MM.1S (cell line): ENCODE measurements around the gene PIP4K2A.

Experiments
- DNase-seq: peaks from one replicate; pipeline ENCODE4 v3.0.0-alpha.2; 2015
- H2AFZ ChIP-seq: fragments of 300-600 bp; sonication (generic); 2 replicates; pipeline ENCODE4 v1.6.0; 2016; ENCODE audit warnings: antibody characterized with exemption, low read length
- H3F3A ChIP-seq: fragments of 300-600 bp; sonication (generic); 2 replicates; pipeline ENCODE4 v1.6.1; 2016; ENCODE audit warnings: mild to moderate bottlenecking, antibody characterized with exemption, low read length, moderate library complexity, mixed read lengths; ENCODE audit not compliant: insufficient read depth
- H3K27ac ChIP-seq: fragments of 300-600 bp; sonication (generic); 2 replicates; pipeline ENCODE4 v1.5.1; 2016; ENCODE audit warnings: mild to moderate bottlenecking, low read length
- H3K27me3 ChIP-seq: fragments of 300-600 bp; sonication (generic); replicated peaks from 2 replicates; pipeline ENCODE4 v1.6.0; 2016; ENCODE audit warnings: low read length; ENCODE audit not compliant: insufficient read depth
- H3K36me3 ChIP-seq: fragments of 300-600 bp; sonication (generic); replicated peaks from 2 replicates; pipeline ENCODE4 v1.6.1; 2016; ENCODE audit warnings: mild to moderate bottlenecking, low read length, mixed read lengths; ENCODE audit not compliant: insufficient read depth
- H3K4me1 ChIP-seq: fragments of 300-600 bp; sonication (generic); 2 replicates; pipeline ENCODE4 v1.6.1; 2016; ENCODE audit warnings: low read length, mixed read lengths
- H3K4me2 ChIP-seq: fragments of 300-600 bp; sonication (generic); 2 replicates; pipeline ENCODE4 v1.6.0; 2016; ENCODE audit warnings: low read depth, low read length
- H3K4me3 ChIP-seq: fragments of 300-600 bp; sonication (generic); 2 replicates; pipeline ENCODE4 v1.5.1; 2016; ENCODE audit warnings: low read length, mixed read lengths
- H3K79me2 ChIP-seq: fragments of 300-600 bp; sonication (generic); 2 replicates; pipeline ENCODE4 v1.6.1; 2016; ENCODE audit warnings: mixed run types, low read length, mixed read lengths
- H3K9ac ChIP-seq: fragments of 300-600 bp; sonication (generic); 2 replicates; pipeline ENCODE4 v1.6.1; 2016; ENCODE audit warnings: low read length, mixed read lengths
- H3K9me2 ChIP-seq: fragments of 300-600 bp; sonication (generic); replicated peaks from 2 replicates; pipeline ENCODE4 v1.6.1; 2016; ENCODE audit warnings: mild to moderate bottlenecking, low read length, mixed read lengths; ENCODE audit not compliant: insufficient read depth
- H3K9me3 ChIP-seq: fragments of 300-600 bp; sonication (generic); replicated peaks from 2 replicates; pipeline ENCODE4 v1.6.1; 2016; ENCODE audit warnings: mild to moderate bottlenecking, low read length, mixed read lengths; ENCODE audit not compliant: insufficient read depth
- H4K20me1 ChIP-seq: fragments of 300-600 bp; sonication (generic); 2 replicates; pipeline ENCODE4 v1.6.1; 2016; ENCODE audit warnings: mild to moderate bottlenecking, low read length, moderate library complexity, mixed read lengths; ENCODE audit not compliant: insufficient read depth
- EZH2 ChIP-seq: fragments of 300-600 bp; sonication (generic); optimal IDR thresholded peaks from 2 replicates; pipeline ENCODE3; 2017; ENCODE audit warnings: low read depth, mild to moderate bottlenecking, antibody characterized with exemption, low read length, mixed read lengths
- EZH2phosphoT487 ChIP-seq: fragments of 300-600 bp; sonication (generic); IDR thresholded peaks from 2 replicates; pipeline ENCODE4 v1.6.1; 2018; ENCODE audit warnings: antibody characterized with exemption, low read length
- TF ChIP-seq, protein P1 (sequence below): fragments of 300-600 bp; sonication (generic); IDR thresholded peaks from 2 replicates; pipeline ENCODE4 v1.5.1; 2016; ENCODE audit warnings: antibody characterized with exemption, low read length, mixed read lengths

The PIP4K2A gene

DNA sequence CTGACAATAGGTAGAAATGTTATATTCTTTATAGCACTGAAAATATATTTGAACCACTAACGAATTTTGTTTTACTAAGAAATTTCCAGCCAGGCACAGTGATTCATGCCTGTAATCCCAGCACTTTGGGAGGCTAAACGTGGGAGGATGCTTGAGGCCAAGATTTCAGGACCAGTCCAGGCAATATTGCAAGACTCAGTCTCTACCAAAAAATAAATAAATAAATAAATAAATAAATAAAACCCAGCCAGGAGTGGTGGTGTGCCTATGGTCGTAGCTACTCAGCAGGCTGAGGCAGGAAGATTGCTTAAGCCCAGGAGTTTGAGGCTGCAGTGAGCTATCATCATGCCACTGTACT, 39.8 kb downstream of the PIP4K2A start:
- H3K27ac ChIP-seq: no peak overlapping the region
- no peaks in the 10 kb centered on the region for H3K36me3 ChIP-seq
- TF ChIP-seq EZH2phosphoT487 (no peak), EZH2 (no peak)
- TF ChIP-seq, protein P1, sequence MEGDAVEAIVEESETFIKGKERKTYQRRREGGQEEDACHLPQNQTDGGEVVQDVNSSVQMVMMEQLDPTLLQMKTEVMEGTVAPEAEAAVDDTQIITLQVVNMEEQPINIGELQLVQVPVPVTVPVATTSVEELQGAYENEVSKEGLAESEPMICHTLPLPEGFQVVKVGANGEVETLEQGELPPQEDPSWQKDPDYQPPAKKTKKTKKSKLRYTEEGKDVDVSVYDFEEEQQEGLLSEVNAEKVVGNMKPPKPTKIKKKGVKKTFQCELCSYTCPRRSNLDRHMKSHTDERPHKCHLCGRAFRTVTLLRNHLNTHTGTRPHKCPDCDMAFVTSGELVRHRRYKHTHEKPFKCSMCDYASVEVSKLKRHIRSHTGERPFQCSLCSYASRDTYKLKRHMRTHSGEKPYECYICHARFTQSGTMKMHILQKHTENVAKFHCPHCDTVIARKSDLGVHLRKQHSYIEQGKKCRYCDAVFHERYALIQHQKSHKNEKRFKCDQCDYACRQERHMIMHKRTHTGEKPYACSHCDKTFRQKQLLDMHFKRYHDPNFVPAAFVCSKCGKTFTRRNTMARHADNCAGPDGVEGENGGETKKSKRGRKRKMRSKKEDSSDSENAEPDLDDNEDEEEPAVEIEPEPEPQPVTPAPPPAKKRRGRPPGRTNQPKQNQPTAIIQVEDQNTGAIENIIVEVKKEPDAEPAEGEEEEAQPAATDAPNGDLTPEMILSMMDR: no peak
- 0 out of 2 replicates have a peak, but pooled peaks cover 2% of the 10 kb centered on the region for H3K4me1 ChIP-seq
- no peak overlapping the region for H3K9ac ChIP-seq
- H3F3A ChIP-seq: no peaks in the 10 kb centered on the region
- H3K9me3 ChIP-seq: no peaks in the 10 kb centered on the region
- no peaks in the 10 kb centered on the region for H4K20me1 ChIP-seq
- H3K27me3 ChIP-seq: no peaks in the 10 kb centered on the region
- no peak overlapping the region for H3K4me3 ChIP-seq
- H3K4me2 ChIP-seq: no peak overlapping the region
- peaks cover 95% of the 10 kb centered on the region for H3K79me2 ChIP-seq
- H2AFZ ChIP-seq: no peak overlapping the region
- no peak for DNase-seq
- H3K9me2 ChIP-seq: no peaks in the 10 kb centered on the region

- no peak overlapping the region for H3K9ac ChIP-seq
- no peaks in the 10 kb centered on the region for H3K27me3 ChIP-seq
- no peak overlapping the region for H3K4me3 ChIP-seq
- H3K27ac ChIP-seq: no peak overlapping the region
- no peaks in the 10 kb centered on the region for H3F3A ChIP-seq
- H3K79me2 ChIP-seq: peaks cover 95% of the 10 kb centered on the region
- no peaks in the 10 kb centered on the region for H3K9me3 ChIP-seq
- no peaks in the 10 kb centered on the region for H3K9me2 ChIP-seq
- no peak overlapping the region for H2AFZ ChIP-seq
- TF ChIP-seq, protein P1: no peak
- no peak for TF ChIP-seq EZH2
- no peak for TF ChIP-seq EZH2phosphoT487
- H3K36me3 ChIP-seq: no peaks in the 10 kb centered on the region
- H3K4me2 ChIP-seq: no peak overlapping the region
- H4K20me1 ChIP-seq: no peaks in the 10 kb centered on the region
- no peaks in the 10 kb centered on the region for H3K4me1 ChIP-seq
- no peak for DNase-seq
These were observed 40.4 kb downstream of the PIP4K2A start for GRCh38 chr10:22673785-22674572.

DNA sequence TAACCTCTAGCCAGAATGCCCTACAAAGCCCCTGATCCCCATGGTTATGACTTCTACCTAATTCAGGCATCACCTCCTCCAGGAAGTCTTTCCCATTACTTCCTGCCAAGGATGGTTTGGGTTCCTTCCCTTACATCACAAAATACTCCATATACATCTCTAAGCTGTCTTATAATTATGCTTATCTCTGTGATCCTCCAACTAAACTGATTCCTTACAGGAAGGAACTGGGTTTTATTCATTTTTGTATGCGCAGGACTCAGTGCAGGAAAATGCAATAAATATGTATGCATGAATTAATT, 41.3 kb downstream of the PIP4K2A start:
- Histone ChIP-seq H3K27ac (no peak overlapping the region), H3K4me1 (no peaks in the 10 kb centered on the region), H3K9ac (no peak overlapping the region), H2AFZ (no peak overlapping the region), H3K36me3 (no peaks in the 10 kb centered on the region), H3F3A (no peaks in the 10 kb centered on the region), H3K79me2 (peaks cover 95% of the 10 kb centered on the region), H3K9me3 (no peaks in the 10 kb centered on the region), H3K27me3 (no peaks in the 10 kb centered on the region), H4K20me1 (no peaks in the 10 kb centered on the region), H3K9me2 (no peaks in the 10 kb centered on the region), H3K4me3 (no peak overlapping the region), H3K4me2 (no peak overlapping the region)
- no peak for DNase-seq
- TF ChIP-seq, protein P1: no peak
- TF ChIP-seq EZH2phosphoT487 (no peak), EZH2 (no peak)
